Vagina (tissue), 2 donors: Measurements from ENCODE around the gene CHN2.

Source experiments
- POLR2A ChIP-seq, 2 donors: fragments of 450-650 bp; IDR thresholded peaks; one replicate each; pipeline ENCODE4 v1.6.1; 2017; ENCODE audit warnings: antibody characterized with exemption in 2 of 2, mild to moderate bottlenecking in 2 of 2, moderate library complexity in 2 of 2
- POLR2AphosphoS5 ChIP-seq, 2 donors: sonication (generic); formaldehyde crosslinking; IDR thresholded peaks; one replicate each; pipeline ENCODE4 v1.9.0; 2017; ENCODE audit warnings: antibody characterized with exemption in 2 of 2, mild to moderate bottlenecking in 2 of 2, low read depth in 1 of 2; ENCODE audit not compliant: insufficient read depth in 1 of 2
- TF ChIP-seq, protein P1 (sequence below), 3 experiments: fragments of 450-650 bp in 2 of 3; fragments of 200-600 bp in 1 of 3; sonication (generic) in 1 of 3; IDR thresholded peaks; one replicate each; pipeline ENCODE4 v1.5.1; 2017 to 2019; ENCODE audit warnings: antibody characterized with exemption in 3 of 3, mild to moderate bottlenecking in 2 of 3, moderate library complexity in 2 of 3

DNA sequence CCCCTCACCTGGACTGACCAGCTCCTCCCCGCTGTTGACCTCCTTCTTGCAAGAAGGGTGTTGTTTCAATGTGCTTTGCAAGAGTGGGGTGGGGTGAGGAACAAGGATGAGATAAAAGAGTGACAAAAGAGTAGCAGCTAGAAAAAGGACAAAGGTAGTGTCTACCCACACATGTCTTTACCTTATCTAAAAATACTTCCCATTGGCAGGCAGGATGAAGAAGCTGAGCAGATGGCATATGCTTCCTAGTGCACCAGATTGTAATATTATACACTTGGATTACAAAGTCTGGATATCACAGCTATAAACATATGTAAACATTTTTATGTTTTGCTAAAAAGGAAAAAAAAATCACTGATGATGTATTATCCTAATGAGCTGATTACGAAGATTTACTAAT, 34.5 kb downstream of the CHN2 start:
- TF ChIP-seq POLR2A (IDR thresholded peaks at IDR 0.05) (no peak), POLR2AphosphoS5 (IDR thresholded peaks at IDR 0.05; ENCODE audit: insufficient read depth in 1 of 2, low read depth in 1 of 2) (no peak)
- TF ChIP-seq, protein P1, sequence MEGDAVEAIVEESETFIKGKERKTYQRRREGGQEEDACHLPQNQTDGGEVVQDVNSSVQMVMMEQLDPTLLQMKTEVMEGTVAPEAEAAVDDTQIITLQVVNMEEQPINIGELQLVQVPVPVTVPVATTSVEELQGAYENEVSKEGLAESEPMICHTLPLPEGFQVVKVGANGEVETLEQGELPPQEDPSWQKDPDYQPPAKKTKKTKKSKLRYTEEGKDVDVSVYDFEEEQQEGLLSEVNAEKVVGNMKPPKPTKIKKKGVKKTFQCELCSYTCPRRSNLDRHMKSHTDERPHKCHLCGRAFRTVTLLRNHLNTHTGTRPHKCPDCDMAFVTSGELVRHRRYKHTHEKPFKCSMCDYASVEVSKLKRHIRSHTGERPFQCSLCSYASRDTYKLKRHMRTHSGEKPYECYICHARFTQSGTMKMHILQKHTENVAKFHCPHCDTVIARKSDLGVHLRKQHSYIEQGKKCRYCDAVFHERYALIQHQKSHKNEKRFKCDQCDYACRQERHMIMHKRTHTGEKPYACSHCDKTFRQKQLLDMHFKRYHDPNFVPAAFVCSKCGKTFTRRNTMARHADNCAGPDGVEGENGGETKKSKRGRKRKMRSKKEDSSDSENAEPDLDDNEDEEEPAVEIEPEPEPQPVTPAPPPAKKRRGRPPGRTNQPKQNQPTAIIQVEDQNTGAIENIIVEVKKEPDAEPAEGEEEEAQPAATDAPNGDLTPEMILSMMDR (IDR thresholded peaks at IDR 0.05), result no peak
